Liver (tissue), 9 donors: Measurements from ENCODE around the gene CALML3. TPM values are rescaled to one million over a fixed set of nuclear protein-coding genes. Genes with fewer than 3 reads are reported as not detected.
"Not testable (repeated sequence)": the region's sequence is repeated elsewhere in the genome, so short reads cannot be mapped to it uniquely, and the experiment has no call there.

Experiments
- DNase-seq: peaks from one replicate; pipeline ENCODE4 v3.0.0-alpha.2; 2017; ENCODE audit warnings: low spot score
- H3K27ac ChIP-seq, 2 donors: one replicate each; pipeline ENCODE4 v1.7.0; 2013; ENCODE audit warnings: inconsistent platforms in 2 of 2, low read length in 2 of 2, control low read depth in 1 of 2, low read depth in 1 of 2, mild to moderate bottlenecking in 1 of 2
- H3K27me3 ChIP-seq, 4 donors: one replicate each; pipeline versions ENCODE4 v1.6.1 to v1.7.0; 2013; ENCODE audit warnings: low read length in 3 of 4, inconsistent platforms in 1 of 4, mild to moderate bottlenecking in 1 of 4, moderate library complexity in 1 of 4; ENCODE audit not compliant: control insufficient read depth in 4 of 4, insufficient read depth in 4 of 4
- H3K36me3 ChIP-seq, 4 donors: one replicate each; pipeline versions ENCODE4 v1.6.1 to v1.7.0; 2013; ENCODE audit warnings: low read length in 3 of 4, mild to moderate bottlenecking in 3 of 4, low read depth in 1 of 4, moderate library complexity in 1 of 4; ENCODE audit not compliant: control insufficient read depth in 4 of 4, insufficient read depth in 3 of 4
- H3K4me1 ChIP-seq, 4 donors: one replicate each; pipeline versions ENCODE4 v1.6.1 to v1.7.0; 2013; ENCODE audit warnings: low read length in 3 of 4, mild to moderate bottlenecking in 3 of 4, moderate library complexity in 1 of 4; ENCODE audit not compliant: control insufficient read depth in 4 of 4, insufficient read depth in 4 of 4
- H3K4me3 ChIP-seq, 3 donors: one replicate each; pipeline versions ENCODE4 v1.6.1 to v1.7.0; 2013; ENCODE audit warnings: low read length in 3 of 3, control low read depth in 1 of 3, low read depth in 1 of 3, mild to moderate bottlenecking in 1 of 3
- H3K9ac ChIP-seq, 2 donors: one replicate each; pipeline ENCODE4 v1.7.0; 2013; ENCODE audit warnings: low read length in 2 of 2, mild to moderate bottlenecking in 2 of 2, moderate library complexity in 2 of 2, control low read depth in 1 of 2, low read depth in 1 of 2
- H3K9me3 ChIP-seq, 4 donors: one replicate each; pipeline versions ENCODE4 v1.6.1 to v1.7.0; 2013; ENCODE audit warnings: low read length in 3 of 4; ENCODE audit not compliant: control insufficient read depth in 4 of 4
- EGR1 ChIP-seq, 2 donors: IDR thresholded peaks; 2 replicates each; pipeline ENCODE4 v1.6.1; 2016 to 2018; ENCODE audit warnings: antibody characterized with exemption in 2 of 2, low read depth in 2 of 2
- FOXA1 ChIP-seq: IDR thresholded peaks from 2 replicates; pipeline ENCODE4 v1.6.1; 2016; ENCODE audit warnings: antibody characterized with exemption
- FOXA2 ChIP-seq: IDR thresholded peaks from 2 replicates; pipeline ENCODE4 v1.6.1; 2016; ENCODE audit warnings: antibody characterized with exemption
- GABPA ChIP-seq, 2 donors: IDR thresholded peaks in 1 of 2; conservative IDR thresholded peaks in 1 of 2; 2 replicates each; pipeline ENCODE4 v1.6.1; 2016; ENCODE audit warnings: antibody characterized with exemption in 2 of 2, mild to moderate bottlenecking in 1 of 2, moderate library complexity in 1 of 2
- HNF4A ChIP-seq, 2 donors: conservative IDR thresholded peaks; 2 replicates each; pipeline ENCODE4 v1.6.1; 2016; ENCODE audit warnings: antibody characterized with exemption in 2 of 2, mild to moderate bottlenecking in 2 of 2
- HNF4G ChIP-seq: IDR thresholded peaks from 2 replicates; pipeline ENCODE4 v1.6.1; 2016; ENCODE audit warnings: antibody characterized with exemption
- JUND ChIP-seq, 2 donors: IDR thresholded peaks; 2 replicates each; pipeline ENCODE4 v1.6.1; 2016; ENCODE audit warnings: antibody characterized with exemption in 2 of 2
- NR2F2 ChIP-seq: IDR thresholded peaks from 2 replicates; pipeline ENCODE4 v1.6.1; 2016; ENCODE audit warnings: antibody characterized with exemption
- RAD21 ChIP-seq, 2 donors: IDR thresholded peaks; 2 replicates each; pipeline ENCODE4 v1.6.1; 2016; ENCODE audit warnings: antibody characterized with exemption in 2 of 2, mild to moderate bottlenecking in 2 of 2
- RXRA ChIP-seq, 2 donors: IDR thresholded peaks; 2 replicates each; pipeline ENCODE4 v1.6.1; 2017 to 2018; ENCODE audit warnings: antibody characterized with exemption in 2 of 2, mild to moderate bottlenecking in 1 of 2
- SP1 ChIP-seq: IDR thresholded peaks from 2 replicates; pipeline ENCODE4 v1.6.1; 2018; ENCODE audit warnings: antibody characterized with exemption, mild to moderate bottlenecking
- TAF1 ChIP-seq: conservative IDR thresholded peaks from 2 replicates; pipeline ENCODE4 v1.6.1; 2016; ENCODE audit warnings: antibody characterized with exemption, mild to moderate bottlenecking
- ZBTB33 ChIP-seq: IDR thresholded peaks from 2 replicates; pipeline ENCODE4 v1.6.1; 2016; ENCODE audit warnings: antibody characterized with exemption
- WGBS: extraction: QIAGEN DNeasy Blood & Tissue Kit; methylation state at CpG from one replicate; pipeline ENCODE4 v1.1.7; 2013; 5-methylcytosine and 5-hydroxymethylcytosine counted together
- polyA plus RNA-seq, 2 donors: library from polyadenylated mRNA; stranded (reverse) in 1 of 2; unstranded in 1 of 2; fragments of 200-250 nt in 1 of 2; fragments of >200 nt in 1 of 2; fragmentation: Nextera tagmentation in 1 of 2; extraction: Ambion mirVana in 1 of 2; gene quantifications; one replicate each; pipeline versions ENCODE4 v1.2.1 to v1.2.3, GENCODE V29; 2013 to 2015
- total RNA-seq, 2 donors: library from RNA; depleted of rRNA; stranded (reverse); fragments of >200 nt; gene quantifications; one replicate each; pipeline ENCODE4 v1.2.3, GENCODE V29; 2014
- TF ChIP-seq, protein P1 (sequence below): fragments of 150-350 bp; IDR thresholded peaks from 2 replicates; pipeline ENCODE4 v1.5.1; 2017; ENCODE audit warnings: improper control_type of control experiment, low read depth, low read length; ENCODE audit not compliant: missing input control
- TF ChIP-seq, protein P2 (sequence below): IDR thresholded peaks from 2 replicates; pipeline ENCODE4 v1.6.1; 2016; ENCODE audit warnings: antibody characterized with exemption
- TF ChIP-seq, protein P3 (sequence below): IDR thresholded peaks from 2 replicates; pipeline ENCODE4 v1.6.1; 2016; ENCODE audit warnings: antibody characterized with exemption, mild to moderate bottlenecking
- TF ChIP-seq, protein P4 (sequence below): IDR thresholded peaks from 2 replicates; pipeline ENCODE4 v1.6.1; 2016; ENCODE audit warnings: antibody characterized with exemption
- donor health status: healthy.
- donor health status: healthy.
- donor health status: healthy.
- donor health status: healthy.
- donor health status: healthy.

Gene CALML3
- total and polyA plus RNA-seq, 4 donors = not detected

DNA sequence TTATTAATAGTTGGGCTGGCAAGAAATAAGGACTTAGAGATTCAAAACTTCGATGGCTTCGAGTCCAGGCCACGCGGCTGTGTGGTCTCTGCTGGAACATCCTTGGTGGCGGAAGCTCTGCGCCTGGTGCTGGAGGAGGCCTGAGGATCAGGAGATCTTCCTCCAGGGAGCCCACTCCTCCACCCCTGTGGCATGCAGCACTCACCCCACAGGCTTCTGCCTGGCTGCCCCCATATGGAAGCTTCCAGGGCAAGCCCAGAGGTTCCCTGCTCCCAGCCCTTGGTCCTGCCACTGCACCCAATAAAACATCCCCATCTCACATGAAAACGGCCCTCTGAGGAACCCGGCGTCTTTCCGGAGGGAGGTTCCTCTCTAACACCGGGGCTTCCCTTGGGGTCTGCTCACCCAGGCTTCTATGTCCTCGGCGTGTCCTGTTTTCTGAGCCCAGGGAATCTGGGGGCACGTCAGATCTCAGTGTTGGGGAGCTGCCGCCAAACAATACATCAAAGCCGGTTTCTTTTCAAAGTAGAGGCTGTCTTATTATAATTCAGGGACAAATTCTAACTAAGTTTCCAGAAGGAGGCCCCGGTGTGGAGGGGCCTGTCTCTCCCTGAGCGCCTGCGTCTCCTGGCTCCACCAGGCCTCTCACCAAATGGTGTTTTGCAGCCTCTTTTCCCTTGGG is 32.4 kb downstream of the CALML3 start (continued):
- TF ChIP-seq, protein P1, sequence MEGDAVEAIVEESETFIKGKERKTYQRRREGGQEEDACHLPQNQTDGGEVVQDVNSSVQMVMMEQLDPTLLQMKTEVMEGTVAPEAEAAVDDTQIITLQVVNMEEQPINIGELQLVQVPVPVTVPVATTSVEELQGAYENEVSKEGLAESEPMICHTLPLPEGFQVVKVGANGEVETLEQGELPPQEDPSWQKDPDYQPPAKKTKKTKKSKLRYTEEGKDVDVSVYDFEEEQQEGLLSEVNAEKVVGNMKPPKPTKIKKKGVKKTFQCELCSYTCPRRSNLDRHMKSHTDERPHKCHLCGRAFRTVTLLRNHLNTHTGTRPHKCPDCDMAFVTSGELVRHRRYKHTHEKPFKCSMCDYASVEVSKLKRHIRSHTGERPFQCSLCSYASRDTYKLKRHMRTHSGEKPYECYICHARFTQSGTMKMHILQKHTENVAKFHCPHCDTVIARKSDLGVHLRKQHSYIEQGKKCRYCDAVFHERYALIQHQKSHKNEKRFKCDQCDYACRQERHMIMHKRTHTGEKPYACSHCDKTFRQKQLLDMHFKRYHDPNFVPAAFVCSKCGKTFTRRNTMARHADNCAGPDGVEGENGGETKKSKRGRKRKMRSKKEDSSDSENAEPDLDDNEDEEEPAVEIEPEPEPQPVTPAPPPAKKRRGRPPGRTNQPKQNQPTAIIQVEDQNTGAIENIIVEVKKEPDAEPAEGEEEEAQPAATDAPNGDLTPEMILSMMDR = no peak
- TF ChIP-seq FOXA1 = no peak
- TF ChIP-seq NR2F2 = no peak
- no peak for TF ChIP-seq TAF1
- no peak for TF ChIP-seq GABPA (IDR thresholded peaks at IDR 0.05 in 1 of 2, conservative IDR thresholded peaks at IDR 0.05 in 1 of 2)
- TF ChIP-seq HNF4G = no peak
- no peak for TF ChIP-seq JUND (IDR thresholded peaks at IDR 0.05)
- TF ChIP-seq HNF4A (conservative IDR thresholded peaks at IDR 0.05) = no peak

GRCh38 chr10:5557799-5558771 is 33.3 kb downstream of the CALML3 start:
- WGBS = 94% methylated on average over 31 of the region's 31 CpGs
- no peak for DNase-seq
- Histone ChIP-seq H3K9me3 (no peaks in the 10 kb centered on the region), H3K27me3 (no peaks in the 10 kb centered on the region), H3K27ac (no peak overlapping the region), H3K4me3 (no peak overlapping the region), H3K36me3 (no peaks in the 10 kb centered on the region), H3K4me1 (peaks cover 2 to 14% (median 12%) of the 10 kb centered on the region in 4 donors), H3K9ac (no peak overlapping the region)
- TF ChIP-seq SP1 (no peak), NR2F2 (no peak), RAD21 (IDR thresholded peaks at IDR 0.05) (no peak), EGR1 (IDR thresholded peaks at IDR 0.05; ENCODE audit: low read depth in 2 of 2) (no peak), FOXA1 (no peak), ZBTB33 (no peak), RXRA (IDR thresholded peaks at IDR 0.05) (no peak), GABPA (IDR thresholded peaks at IDR 0.05 in 1 of 2, conservative IDR thresholded peaks at IDR 0.05 in 1 of 2) (no peak), FOXA2 (no peak), TAF1 (no peak), JUND (IDR thresholded peaks at IDR 0.05) (no peak), HNF4A (conservative IDR thresholded peaks at IDR 0.05) (no peak), HNF4G (no peak)
- TF ChIP-seq, protein P2, sequence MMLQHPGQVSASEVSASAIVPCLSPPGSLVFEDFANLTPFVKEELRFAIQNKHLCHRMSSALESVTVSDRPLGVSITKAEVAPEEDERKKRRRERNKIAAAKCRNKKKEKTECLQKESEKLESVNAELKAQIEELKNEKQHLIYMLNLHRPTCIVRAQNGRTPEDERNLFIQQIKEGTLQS = no peak
- TF ChIP-seq, protein P3, sequence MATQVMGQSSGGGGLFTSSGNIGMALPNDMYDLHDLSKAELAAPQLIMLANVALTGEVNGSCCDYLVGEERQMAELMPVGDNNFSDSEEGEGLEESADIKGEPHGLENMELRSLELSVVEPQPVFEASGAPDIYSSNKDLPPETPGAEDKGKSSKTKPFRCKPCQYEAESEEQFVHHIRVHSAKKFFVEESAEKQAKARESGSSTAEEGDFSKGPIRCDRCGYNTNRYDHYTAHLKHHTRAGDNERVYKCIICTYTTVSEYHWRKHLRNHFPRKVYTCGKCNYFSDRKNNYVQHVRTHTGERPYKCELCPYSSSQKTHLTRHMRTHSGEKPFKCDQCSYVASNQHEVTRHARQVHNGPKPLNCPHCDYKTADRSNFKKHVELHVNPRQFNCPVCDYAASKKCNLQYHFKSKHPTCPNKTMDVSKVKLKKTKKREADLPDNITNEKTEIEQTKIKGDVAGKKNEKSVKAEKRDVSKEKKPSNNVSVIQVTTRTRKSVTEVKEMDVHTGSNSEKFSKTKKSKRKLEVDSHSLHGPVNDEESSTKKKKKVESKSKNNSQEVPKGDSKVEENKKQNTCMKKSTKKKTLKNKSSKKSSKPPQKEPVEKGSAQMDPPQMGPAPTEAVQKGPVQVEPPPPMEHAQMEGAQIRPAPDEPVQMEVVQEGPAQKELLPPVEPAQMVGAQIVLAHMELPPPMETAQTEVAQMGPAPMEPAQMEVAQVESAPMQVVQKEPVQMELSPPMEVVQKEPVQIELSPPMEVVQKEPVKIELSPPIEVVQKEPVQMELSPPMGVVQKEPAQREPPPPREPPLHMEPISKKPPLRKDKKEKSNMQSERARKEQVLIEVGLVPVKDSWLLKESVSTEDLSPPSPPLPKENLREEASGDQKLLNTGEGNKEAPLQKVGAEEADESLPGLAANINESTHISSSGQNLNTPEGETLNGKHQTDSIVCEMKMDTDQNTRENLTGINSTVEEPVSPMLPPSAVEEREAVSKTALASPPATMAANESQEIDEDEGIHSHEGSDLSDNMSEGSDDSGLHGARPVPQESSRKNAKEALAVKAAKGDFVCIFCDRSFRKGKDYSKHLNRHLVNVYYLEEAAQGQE = no peak
- TF ChIP-seq, protein P4, sequence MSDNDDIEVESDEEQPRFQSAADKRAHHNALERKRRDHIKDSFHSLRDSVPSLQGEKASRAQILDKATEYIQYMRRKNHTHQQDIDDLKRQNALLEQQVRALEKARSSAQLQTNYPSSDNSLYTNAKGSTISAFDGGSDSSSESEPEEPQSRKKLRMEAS = no peak
- TF ChIP-seq, protein P1 = no peak

DNA sequence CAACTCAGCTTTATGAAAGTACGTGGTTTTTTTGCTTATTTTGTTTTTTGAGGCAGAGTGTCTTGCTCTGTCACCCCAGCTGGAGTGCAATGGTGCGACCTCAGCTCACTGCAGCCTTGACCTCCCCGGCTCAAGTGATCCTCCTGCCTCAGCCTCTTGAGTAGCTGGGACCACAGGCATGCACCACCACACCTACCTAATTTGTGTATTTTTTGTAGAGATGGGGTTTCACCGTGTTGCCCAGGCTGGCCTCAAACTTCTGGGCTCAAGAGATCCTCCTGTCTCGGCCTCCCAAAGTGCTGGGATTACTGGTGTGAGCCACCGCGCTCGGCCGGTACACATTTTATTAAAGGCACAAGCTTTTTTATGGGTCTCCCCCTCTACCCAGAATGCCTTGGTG is 34.3 kb downstream of the CALML3 start:
- not testable (repeated sequence) for H3K27me3 ChIP-seq, H3K36me3 ChIP-seq, H3K27ac ChIP-seq, DNase-seq, H3K4me3 ChIP-seq, H3K9me3 ChIP-seq, H3K9ac ChIP-seq
- peaks cover 2 to 11% (median 10%) of the 10 kb centered on the region in 4 donors for H3K4me1 ChIP-seq
- 91% methylated on average over 9 of the region's 9 CpGs for WGBS
